Anterior cingulate cortex (tissue), 58 donors: ENCODE results near the gene PSMG3.
"Not testable (repeated sequence)": the region's sequence is repeated elsewhere in the genome, so short reads cannot be mapped to it uniquely, and the experiment has no call there.

Experiments
- DNase-seq, 58 donors: peaks; one replicate each; lab custom pipeline; 2025; lab: John Stamatoyannopoulos, UW

The PSMG3 gene

GRCh38 chr7:1519322-1519922, 50.4 kb downstream of the PSMG3 start:
- DNase-seq = not testable (repeated sequence)
